A549 (cell line): ENCODE results near the gene ARID1B.

Experiments
- CTCF ChIP-seq: fragments of >200 bp; sonication (Bioruptor Twin); formaldehyde crosslinking; IDR thresholded peaks from 3 replicates; pipeline ENCODE4 v1.5.1; 2016
- GATA3 ChIP-seq: IDR thresholded peaks from 2 replicates; pipeline ENCODE4 v1.6.1; 2012; ENCODE audit warnings: borderline replicate concordance
- POLR2A ChIP-seq: IDR thresholded peaks from 2 replicates; pipeline ENCODE4 v1.6.1; 2012; ENCODE audit warnings: mild to moderate bottlenecking, low read length
- TF ChIP-seq, protein P1 (sequence below): fragments of 200-600 bp; sonication (generic); IDR thresholded peaks from 2 replicates; pipeline ENCODE4 v1.6.1; 2016; ENCODE audit warnings: antibody characterized with exemption, mild to moderate bottlenecking, moderate library complexity

- TF ChIP-seq POLR2A = no peak
- no peak for TF ChIP-seq CTCF
- no peak for TF ChIP-seq GATA3
- TF ChIP-seq, protein P1, sequence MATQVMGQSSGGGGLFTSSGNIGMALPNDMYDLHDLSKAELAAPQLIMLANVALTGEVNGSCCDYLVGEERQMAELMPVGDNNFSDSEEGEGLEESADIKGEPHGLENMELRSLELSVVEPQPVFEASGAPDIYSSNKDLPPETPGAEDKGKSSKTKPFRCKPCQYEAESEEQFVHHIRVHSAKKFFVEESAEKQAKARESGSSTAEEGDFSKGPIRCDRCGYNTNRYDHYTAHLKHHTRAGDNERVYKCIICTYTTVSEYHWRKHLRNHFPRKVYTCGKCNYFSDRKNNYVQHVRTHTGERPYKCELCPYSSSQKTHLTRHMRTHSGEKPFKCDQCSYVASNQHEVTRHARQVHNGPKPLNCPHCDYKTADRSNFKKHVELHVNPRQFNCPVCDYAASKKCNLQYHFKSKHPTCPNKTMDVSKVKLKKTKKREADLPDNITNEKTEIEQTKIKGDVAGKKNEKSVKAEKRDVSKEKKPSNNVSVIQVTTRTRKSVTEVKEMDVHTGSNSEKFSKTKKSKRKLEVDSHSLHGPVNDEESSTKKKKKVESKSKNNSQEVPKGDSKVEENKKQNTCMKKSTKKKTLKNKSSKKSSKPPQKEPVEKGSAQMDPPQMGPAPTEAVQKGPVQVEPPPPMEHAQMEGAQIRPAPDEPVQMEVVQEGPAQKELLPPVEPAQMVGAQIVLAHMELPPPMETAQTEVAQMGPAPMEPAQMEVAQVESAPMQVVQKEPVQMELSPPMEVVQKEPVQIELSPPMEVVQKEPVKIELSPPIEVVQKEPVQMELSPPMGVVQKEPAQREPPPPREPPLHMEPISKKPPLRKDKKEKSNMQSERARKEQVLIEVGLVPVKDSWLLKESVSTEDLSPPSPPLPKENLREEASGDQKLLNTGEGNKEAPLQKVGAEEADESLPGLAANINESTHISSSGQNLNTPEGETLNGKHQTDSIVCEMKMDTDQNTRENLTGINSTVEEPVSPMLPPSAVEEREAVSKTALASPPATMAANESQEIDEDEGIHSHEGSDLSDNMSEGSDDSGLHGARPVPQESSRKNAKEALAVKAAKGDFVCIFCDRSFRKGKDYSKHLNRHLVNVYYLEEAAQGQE = no peak
Observed at GRCh38 chr6:156880913-156881312, 103.7 kb downstream of the ARID1B start.
